Keratinocyte (primary cell): ENCODE measurements around the gene HS6ST3.

Source experiments
- EZH2 ChIP-seq: IDR thresholded peaks from one replicate; pipeline ENCODE4 v1.6.1; 2012; ENCODE audit warnings: inconsistent platforms, mild to moderate bottlenecking, low read length, moderate library complexity
- TF ChIP-seq, protein P1 (sequence below), 3 experiments: IDR thresholded peaks in 1 of 3; conservative IDR thresholded peaks in 1 of 3; optimal IDR thresholded peaks in 1 of 3; 2 replicates in 2 of 3; 3 replicates in 1 of 3; pipeline versions ENCODE3 to v1.5.1; 2011; ENCODE audit warnings: low read length in 3 of 3, mild to moderate bottlenecking in 3 of 3, moderate library complexity in 2 of 3, control low read depth in 1 of 3, inconsistent platforms in 1 of 3; ENCODE audit not compliant: insufficient read depth in 2 of 3; ENCODE audit errors: extremely low read depth in 1 of 3

DNA sequence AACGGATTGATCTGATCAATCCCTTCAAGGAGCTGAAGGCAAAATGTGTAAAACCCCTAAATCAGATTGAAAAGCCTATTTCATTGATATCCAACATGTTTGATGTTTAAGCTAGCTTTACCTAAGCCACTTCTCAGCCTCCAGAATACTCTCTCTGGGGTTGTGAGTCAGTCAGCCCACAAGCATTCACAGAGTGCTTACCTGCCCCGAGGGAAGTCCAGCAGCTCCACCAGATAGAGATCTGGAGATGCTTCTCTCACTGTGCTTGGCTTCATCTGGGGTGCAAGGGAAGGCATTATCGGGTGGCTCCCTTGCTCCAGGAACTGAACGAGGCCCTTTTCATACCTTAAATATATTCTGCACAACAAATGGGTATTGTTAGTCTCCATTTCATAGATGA lies 744.7 kb downstream of the HS6ST3 start:
- TF ChIP-seq, protein P1, sequence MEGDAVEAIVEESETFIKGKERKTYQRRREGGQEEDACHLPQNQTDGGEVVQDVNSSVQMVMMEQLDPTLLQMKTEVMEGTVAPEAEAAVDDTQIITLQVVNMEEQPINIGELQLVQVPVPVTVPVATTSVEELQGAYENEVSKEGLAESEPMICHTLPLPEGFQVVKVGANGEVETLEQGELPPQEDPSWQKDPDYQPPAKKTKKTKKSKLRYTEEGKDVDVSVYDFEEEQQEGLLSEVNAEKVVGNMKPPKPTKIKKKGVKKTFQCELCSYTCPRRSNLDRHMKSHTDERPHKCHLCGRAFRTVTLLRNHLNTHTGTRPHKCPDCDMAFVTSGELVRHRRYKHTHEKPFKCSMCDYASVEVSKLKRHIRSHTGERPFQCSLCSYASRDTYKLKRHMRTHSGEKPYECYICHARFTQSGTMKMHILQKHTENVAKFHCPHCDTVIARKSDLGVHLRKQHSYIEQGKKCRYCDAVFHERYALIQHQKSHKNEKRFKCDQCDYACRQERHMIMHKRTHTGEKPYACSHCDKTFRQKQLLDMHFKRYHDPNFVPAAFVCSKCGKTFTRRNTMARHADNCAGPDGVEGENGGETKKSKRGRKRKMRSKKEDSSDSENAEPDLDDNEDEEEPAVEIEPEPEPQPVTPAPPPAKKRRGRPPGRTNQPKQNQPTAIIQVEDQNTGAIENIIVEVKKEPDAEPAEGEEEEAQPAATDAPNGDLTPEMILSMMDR (optimal IDR thresholded peaks at IDR 0.05 in 1 of 3, IDR thresholded peaks at IDR 0.05 in 1 of 3, conservative IDR thresholded peaks at IDR 0.05 in 1 of 3; ENCODE audit: extremely low read depth in 1 of 3, insufficient read depth in 2 of 3, low read length in 3 of 3), result no peak
- no peak for TF ChIP-seq EZH2
